GM23338 (cell line): ENCODE measurements around the gene OR13C9.

Source experiments
- CREB1 ChIP-seq: fragments of 250-450 bp; sonication (Bioruptor Pico); IDR thresholded peaks from 2 replicates; pipeline ENCODE4 v1.5.0; 2020; ENCODE audit warnings: low read depth, mild to moderate bottlenecking, moderate library complexity
- CTCF ChIP-seq, 2 experiments: fragments of 200-600 bp in 1 of 2; sonication (generic) in 1 of 2; conservative IDR thresholded peaks; 2 replicates each; pipeline versions ENCODE4 v1.5.1 to v1.6.1; 2016 to 2017; ENCODE audit warnings: antibody characterized with exemption in 2 of 2, low read depth in 2 of 2, mild to moderate bottlenecking in 2 of 2, moderate library complexity in 1 of 2
- EZH2 ChIP-seq: fragments of 200-600 bp; sonication (generic); IDR thresholded peaks from one replicate; pipeline ENCODE4 v1.8.0; 2017; ENCODE audit warnings: antibody characterized with exemption, mild to moderate bottlenecking, low read depth; ENCODE audit not compliant: unreplicated experiment
- JUNB ChIP-seq: IDR thresholded peaks from one replicate; pipeline ENCODE4 v1.6.1; 2016; ENCODE audit warnings: antibody characterized with exemption; ENCODE audit not compliant: unreplicated experiment
- NANOG ChIP-seq: IDR thresholded peaks from 2 replicates; pipeline ENCODE4 v1.6.1; 2016; ENCODE audit warnings: antibody characterized with exemption, borderline replicate concordance
- REST ChIP-seq: IDR thresholded peaks from one replicate; pipeline ENCODE4 v1.6.1; 2018; ENCODE audit warnings: antibody characterized with exemption; ENCODE audit not compliant: unreplicated experiment

- no peak for TF ChIP-seq CTCF (conservative IDR thresholded peaks at IDR 0.05; ENCODE audit: low read depth in 2 of 2)
- TF ChIP-seq CREB1: no peak
- no peak for TF ChIP-seq REST
- TF ChIP-seq EZH2: no peak
- no peak for TF ChIP-seq NANOG
- no peak for TF ChIP-seq JUNB
These were observed 40.7 kb downstream of the OR13C9 start for GRCh38 chr9:104577263-104577662.
